GM10266 (cell line): ENCODE results near the gene CHP2.

Experiments used
- DNase-seq: peaks from one replicate; pipeline ENCODE4 v3.0.0; 2012; ENCODE audit errors: extremely low spot score
- CTCF ChIP-seq: IDR thresholded peaks from 2 replicates; pipeline ENCODE4 v1.5.1; 2012; ENCODE audit warnings: mild to moderate bottlenecking, low read depth; ENCODE audit not compliant: control insufficient read depth, insufficient read depth; ENCODE audit errors: missing control alignments

Gene CHP2

DNA sequence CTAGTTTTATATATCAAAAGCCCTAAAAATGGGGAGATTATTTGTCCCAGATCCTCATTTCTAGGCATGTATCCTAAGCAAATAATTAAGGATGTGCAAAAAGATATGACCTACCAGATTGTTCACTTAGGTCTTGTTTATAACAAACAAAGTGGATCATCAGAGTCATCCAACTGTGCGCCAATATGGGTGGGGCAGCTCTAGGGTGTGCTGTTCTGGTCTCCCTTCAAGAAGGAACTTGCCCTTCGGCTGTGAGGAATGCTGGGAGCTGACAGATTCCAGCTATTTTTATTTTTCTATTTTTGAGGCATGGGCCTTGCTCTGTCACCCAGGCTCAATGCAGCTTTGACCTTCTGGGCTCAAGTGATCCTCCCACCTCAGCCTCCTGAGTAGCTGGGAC lies 13.8 kb downstream of the CHP2 start:
- no peak for DNase-seq
- no peak for TF ChIP-seq CTCF

- no peak for DNase-seq
- no peak for TF ChIP-seq CTCF
These were observed 16.2 kb downstream of the CHP2 start for GRCh38 chr16:23771027-23771426.

DNA sequence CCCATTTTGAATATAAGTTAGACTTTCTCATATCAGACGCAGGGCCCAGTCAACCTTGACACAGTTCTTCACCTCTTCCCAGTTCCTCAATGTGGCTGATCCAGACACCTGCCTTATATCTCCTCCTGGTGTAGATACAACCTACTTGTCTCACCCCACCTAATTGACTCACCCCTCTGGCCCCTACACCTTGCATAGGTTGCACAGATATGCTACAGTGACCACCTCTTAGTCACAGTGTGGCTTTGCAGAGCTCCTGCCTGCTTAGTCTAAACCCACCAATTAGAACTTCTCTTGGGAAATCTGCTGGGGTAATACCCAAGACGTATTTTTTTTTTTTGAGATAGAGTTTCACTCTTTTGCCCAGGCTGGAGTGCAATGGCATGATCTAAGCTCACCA lies 16.8 kb downstream of the CHP2 start:
- no peak for DNase-seq
- no peak for TF ChIP-seq CTCF

GRCh38 chr16:23773339-23773738 lies 18.5 kb downstream of the CHP2 start:
- no peak for DNase-seq
- no peak for TF ChIP-seq CTCF

- DNase-seq: no peak
- no peak for TF ChIP-seq CTCF
These were observed 26.4 kb downstream of the CHP2 start for GRCh38 chr16:23781176-23781575.

DNA sequence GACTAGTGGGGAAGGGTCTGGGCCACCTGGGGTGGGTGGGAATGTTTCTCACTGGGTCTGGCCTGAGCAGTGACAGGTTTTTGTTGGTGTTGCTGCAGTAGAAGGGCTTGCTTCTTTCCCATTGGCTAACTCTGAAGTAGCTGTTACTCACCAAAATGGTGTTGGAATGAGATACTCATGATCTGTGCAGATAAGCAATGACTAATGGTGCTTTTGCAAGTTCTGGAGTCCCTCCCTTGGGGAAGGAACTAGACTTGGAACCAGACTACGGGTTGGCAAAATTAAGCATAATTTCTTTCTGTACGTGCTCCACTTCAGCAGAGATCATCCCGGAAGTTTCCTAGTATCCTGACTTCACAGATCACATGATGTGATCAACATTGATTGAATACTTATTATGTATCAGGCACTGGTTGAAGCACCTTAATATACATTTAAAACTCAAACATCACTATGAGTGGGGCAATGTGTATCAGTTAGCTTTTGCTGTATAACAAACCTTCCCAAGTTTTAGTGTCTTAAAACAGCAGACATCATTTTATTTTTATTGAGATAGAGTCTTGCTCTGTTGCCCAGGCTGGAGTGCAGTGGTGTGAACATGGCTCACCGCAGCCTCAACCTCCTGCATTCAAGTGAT lies 30.1 kb downstream of the CHP2 start:
- TF ChIP-seq CTCF: no peak
- DNase-seq: no peak

DNA sequence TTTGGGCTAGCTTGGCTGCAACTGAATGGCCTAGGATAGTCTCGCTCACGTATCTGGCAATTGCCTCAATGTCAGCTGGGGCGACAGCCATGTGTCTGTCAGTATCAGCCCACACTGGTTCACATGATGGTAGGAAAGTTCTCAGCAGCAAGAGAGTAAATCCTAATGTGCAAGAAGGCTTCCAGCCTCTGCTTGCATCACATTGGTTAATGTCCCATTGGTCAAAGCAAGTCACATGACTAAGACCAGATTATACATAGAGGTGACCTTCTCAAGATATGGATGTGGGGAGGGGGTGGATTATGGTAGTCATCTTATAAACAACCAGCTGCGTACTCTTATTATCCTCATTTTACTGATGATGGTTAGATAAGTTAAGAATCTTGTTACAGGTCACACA lies 31.0 kb downstream of the CHP2 start:
- TF ChIP-seq CTCF: no peak

More for the DNA sequence above, 31.0 kb downstream of the CHP2 start:
- DNase-seq: no peak
